Activated CD8-positive, alpha-beta T cell treated with anti-CD3 and anti-CD28 coated beads, Interleukin-2, amount 10 ng/mL, durations not matched to agents 7 days and 5 days (primary cell): ENCODE data around the gene OR2G3. TPM values are rescaled to one million over a fixed set of nuclear protein-coding genes. Genes with fewer than 3 reads are reported as not detected.
A peak's percentile ranks its signal among the peaks of the same experiment; 100 is the strongest.

Experiments used
- ATAC-seq: fragments of 150-1000 bp; cut with Tn5 transposase; one replicate; pipeline ENCODE4 v1.10.0; 2021; ENCODE audit warnings: moderate library complexity
- CTCF ChIA-PET: fragments of 350-600 bp; sonication (Branson Sonifier 250); formaldehyde crosslinking; loops from one replicate; lab custom pipeline; 2021; ENCODE audit warnings: antibody characterized with exemption; lab: Charles Lee
- POLR2A ChIA-PET: fragments of 350-600 bp; sonication (Branson Sonifier 250); formaldehyde crosslinking; loops from one replicate; lab custom pipeline; 2021; ENCODE audit warnings: antibody characterized with exemption; lab: Charles Lee
- DNase-seq: peaks from one replicate; pipeline ENCODE4 v3.0.0-alpha.2; 2020
- H3K27ac Mint-ChIP-seq: one replicate; pipeline ENCODE4 v1.8.0; 2021; ENCODE audit warnings: mild to moderate bottlenecking, mixed read lengths
- H3K27me3 Mint-ChIP-seq: one replicate; pipeline ENCODE4 v1.8.0; 2021; ENCODE audit warnings: low read depth, mixed read lengths
- H3K36me3 Mint-ChIP-seq: one replicate; pipeline ENCODE4 v1.8.0; 2021; ENCODE audit warnings: low read depth, mixed read lengths
- H3K4me1 Mint-ChIP-seq: one replicate; pipeline ENCODE4 v1.8.0; 2021; ENCODE audit warnings: low read depth, mixed read lengths
- H3K4me3 Mint-ChIP-seq: one replicate; pipeline ENCODE4 v1.8.0; 2021; ENCODE audit warnings: mild to moderate bottlenecking, mixed read lengths
- H3K9me3 Mint-ChIP-seq: one replicate; pipeline ENCODE4 v1.8.0; 2022; ENCODE audit warnings: mixed read lengths; ENCODE audit not compliant: insufficient read depth
- total RNA-seq, 2 experiments: library from RNA; stranded (reverse); gene quantifications; one replicate each; pipeline ENCODE4 v1.2.3, GENCODE V29; 2021

The OR2G3 gene
- total RNA-seq, 2 experiments from 2014 or later = not detected

DNA sequence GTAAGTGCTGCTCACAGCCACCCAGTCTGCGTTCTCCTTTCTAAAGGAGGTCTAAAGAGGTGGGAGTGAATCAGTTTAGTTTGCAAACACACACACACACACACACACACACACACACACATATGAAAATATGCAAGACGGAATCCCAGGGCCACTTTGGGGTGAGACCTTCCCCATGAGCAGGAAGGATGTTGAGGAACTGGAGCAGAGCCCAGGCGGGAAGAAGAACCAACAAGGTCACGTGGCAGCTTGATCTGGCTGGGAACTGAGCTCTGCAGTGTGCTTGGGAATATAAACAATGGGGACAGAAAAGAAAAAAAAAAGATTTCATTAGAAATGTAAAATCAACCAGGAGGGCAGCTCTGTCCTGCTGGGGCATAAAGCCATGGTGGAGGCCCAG is 32.6 kb downstream of the OR2G3 start:
- H3K9me3 Mint-ChIP-seq = no peaks in the 10 kb centered on the region
- H3K4me1 Mint-ChIP-seq = peaks cover 4% of the 10 kb centered on the region
- no peak for ATAC-seq
- CTCF ChIA-PET = no interaction called here
- H3K27me3 Mint-ChIP-seq = peaks cover 11% of the 10 kb centered on the region
- DNase-seq = no peak
- H3K27ac Mint-ChIP-seq = no peak overlapping the region
- H3K36me3 Mint-ChIP-seq = no peaks in the 10 kb centered on the region
- H3K4me3 Mint-ChIP-seq = no peak overlapping the region
- POLR2A ChIA-PET = no interaction called here

DNA sequence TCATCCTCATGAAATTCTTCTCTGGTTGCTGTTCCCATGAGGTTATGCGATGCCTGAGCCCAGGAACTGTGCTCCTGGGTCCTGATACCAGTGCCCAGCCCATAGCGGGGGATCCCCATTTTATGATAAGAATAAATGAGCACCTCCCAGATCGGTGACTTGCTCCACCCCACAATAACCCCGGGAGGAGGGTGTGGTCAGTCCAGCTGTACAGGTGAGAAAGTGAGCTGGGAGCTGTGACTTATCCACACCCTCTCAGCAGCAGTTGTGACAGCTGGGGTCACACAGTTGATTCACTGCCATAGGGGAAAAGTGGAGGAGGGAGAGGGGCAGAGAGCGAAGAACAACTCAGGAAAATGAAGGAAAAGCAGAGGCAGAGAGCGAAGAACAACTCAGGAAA is 33.4 kb downstream of the OR2G3 start:
- ATAC-seq (no peak), DNase-seq (no peak)
- Mint-ChIP-seq H3K36me3 (no peaks in the 10 kb centered on the region), H3K9me3 (no peaks in the 10 kb centered on the region), H3K4me1 (peaks cover 4% of the 10 kb centered on the region), H3K4me3 (no peak overlapping the region), H3K27me3 (peaks cover 11% of the 10 kb centered on the region), H3K27ac (no peak overlapping the region)
- CTCF ChIA-PET = no interaction called here
- POLR2A ChIA-PET = no interaction called here

DNA sequence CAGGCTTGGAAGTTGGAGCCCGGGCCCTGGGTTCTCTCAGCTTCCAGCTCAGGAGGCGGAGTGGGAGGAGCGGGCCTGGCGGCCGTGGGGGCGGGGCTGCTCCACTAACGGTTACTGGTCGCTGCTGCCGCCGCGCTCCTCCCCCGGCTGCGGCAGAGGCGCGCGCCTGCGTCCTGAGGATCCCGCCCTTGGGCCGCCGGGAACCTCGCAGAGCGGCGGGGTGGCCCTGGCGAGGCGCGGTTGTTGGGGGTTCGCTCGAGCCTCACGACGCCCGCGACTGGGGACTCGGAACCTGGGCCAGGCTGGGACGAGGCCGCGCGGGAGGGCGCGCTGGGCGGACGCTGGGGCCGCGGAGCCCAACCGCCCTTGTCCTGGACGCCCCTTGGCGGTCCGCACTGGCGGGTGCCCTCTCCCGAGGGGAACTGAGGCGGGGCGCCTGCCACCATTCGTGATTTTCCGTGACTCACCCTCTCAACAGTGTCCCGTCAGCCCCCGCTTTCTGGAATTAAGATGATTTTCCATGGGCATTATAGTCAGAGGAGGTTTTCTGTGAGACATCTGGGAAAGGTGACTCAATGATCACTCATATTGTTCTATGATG is 34.1 kb downstream of the OR2G3 start:
- no peak overlapping the region for H3K27ac Mint-ChIP-seq
- ChIA-PET POLR2A (no interaction called here), CTCF (no interaction called here)
- H3K9me3 Mint-ChIP-seq = no peaks in the 10 kb centered on the region
- peak; percentile 90 for ATAC-seq
- H3K4me3 Mint-ChIP-seq = no peak overlapping the region
- DNase-seq = peak; percentile 41
- peaks cover 11% of the 10 kb centered on the region for H3K27me3 Mint-ChIP-seq
- peaks cover 4% of the 10 kb centered on the region for H3K4me1 Mint-ChIP-seq
- no peaks in the 10 kb centered on the region for H3K36me3 Mint-ChIP-seq

DNA sequence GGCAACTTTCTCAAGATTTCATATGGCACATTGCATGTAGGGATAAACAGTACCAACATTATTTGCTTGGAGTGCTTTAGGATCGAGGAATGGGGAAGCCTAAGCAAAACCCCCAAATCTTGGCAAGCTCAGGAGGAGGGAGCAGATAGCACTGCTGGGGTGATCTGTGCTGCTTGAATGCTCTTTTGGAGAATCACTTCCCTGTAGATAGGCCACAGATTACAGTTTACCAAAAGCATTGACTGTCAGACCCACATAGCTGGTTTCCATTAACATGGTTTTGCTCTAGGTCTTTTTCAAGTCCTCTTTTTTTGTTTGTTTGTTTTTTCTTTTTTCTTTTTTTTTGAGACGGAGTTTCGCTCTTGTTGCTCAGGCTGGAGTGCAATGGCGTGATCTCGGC is 37.4 kb downstream of the OR2G3 start:
- DNase-seq (no peak), ATAC-seq (no peak)
- POLR2A ChIA-PET = no interaction called here
- H3K36me3 Mint-ChIP-seq = no peaks in the 10 kb centered on the region
- no peak overlapping the region for H3K27ac Mint-ChIP-seq
- peaks cover 4% of the 10 kb centered on the region for H3K4me1 Mint-ChIP-seq
- H3K27me3 Mint-ChIP-seq = peaks cover 11% of the 10 kb centered on the region
- CTCF ChIA-PET = no interaction called here
- no peaks in the 10 kb centered on the region for H3K9me3 Mint-ChIP-seq
- H3K4me3 Mint-ChIP-seq = no peak overlapping the region

DNA sequence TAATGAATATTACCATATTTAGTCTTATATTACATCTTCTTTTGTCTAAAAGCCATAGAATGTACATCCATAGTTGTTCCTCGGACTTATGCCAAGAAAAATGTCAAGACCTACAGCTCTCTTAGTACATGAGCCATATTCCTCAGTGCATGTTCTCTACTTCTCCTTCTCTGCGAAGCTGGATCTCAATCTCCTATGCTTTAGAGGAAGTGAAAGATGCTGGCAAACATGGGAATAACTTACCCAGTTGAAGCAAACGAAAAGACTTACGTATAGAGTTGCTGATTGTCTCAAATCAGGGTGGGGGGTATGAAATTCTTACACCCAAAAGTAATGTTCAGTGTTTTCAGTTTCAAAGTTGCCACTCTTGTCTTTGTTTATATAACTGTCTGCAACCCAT is 41.5 kb downstream of the OR2G3 start:
- no peak for ATAC-seq
- POLR2A ChIA-PET = no interaction called here
- CTCF ChIA-PET = no interaction called here

DNA sequence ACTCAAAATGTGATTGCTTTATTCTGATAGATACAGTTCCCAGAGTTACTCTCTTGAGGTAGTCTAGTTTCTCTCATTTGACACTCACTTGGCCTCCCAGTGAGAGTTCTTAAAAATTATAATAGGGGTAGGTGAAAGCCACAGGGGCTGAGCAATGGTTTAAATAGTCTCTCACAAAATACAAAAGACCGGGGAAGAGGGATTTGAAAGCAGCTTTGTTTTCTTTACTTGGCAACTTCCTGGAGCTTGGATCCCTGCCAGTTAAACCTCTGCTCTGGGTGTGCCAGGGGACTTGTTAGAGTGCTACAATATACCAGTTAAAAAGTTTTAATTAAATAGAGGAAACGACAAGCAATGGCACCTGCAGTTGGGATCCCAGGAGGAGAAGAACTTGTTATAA is 42.5 kb downstream of the OR2G3 start:
- no peak for DNase-seq
- no peak overlapping the region for H3K4me3 Mint-ChIP-seq
- no peak for ATAC-seq
- no peaks in the 10 kb centered on the region for H3K27me3 Mint-ChIP-seq
- CTCF ChIA-PET = interaction anchor here (1.0 kb wide), 1 partner anchor 33 kb away, joined by 3 read pairs; no protein-coding TSS in a partner anchor
- POLR2A ChIA-PET = no interaction called here
- no peaks in the 10 kb centered on the region for H3K9me3 Mint-ChIP-seq
- H3K27ac Mint-ChIP-seq = no peak overlapping the region
- no peaks in the 10 kb centered on the region for H3K4me1 Mint-ChIP-seq
- no peaks in the 10 kb centered on the region for H3K36me3 Mint-ChIP-seq

More for the DNA sequence above, 41.5 kb downstream of the OR2G3 start:
- H3K27me3 Mint-ChIP-seq = no peaks in the 10 kb centered on the region
- H3K27ac Mint-ChIP-seq = no peak overlapping the region
- H3K4me3 Mint-ChIP-seq = no peak overlapping the region
- H3K4me1 Mint-ChIP-seq = no peaks in the 10 kb centered on the region
- no peaks in the 10 kb centered on the region for H3K9me3 Mint-ChIP-seq
- DNase-seq = no peak
- no peaks in the 10 kb centered on the region for H3K36me3 Mint-ChIP-seq

DNA sequence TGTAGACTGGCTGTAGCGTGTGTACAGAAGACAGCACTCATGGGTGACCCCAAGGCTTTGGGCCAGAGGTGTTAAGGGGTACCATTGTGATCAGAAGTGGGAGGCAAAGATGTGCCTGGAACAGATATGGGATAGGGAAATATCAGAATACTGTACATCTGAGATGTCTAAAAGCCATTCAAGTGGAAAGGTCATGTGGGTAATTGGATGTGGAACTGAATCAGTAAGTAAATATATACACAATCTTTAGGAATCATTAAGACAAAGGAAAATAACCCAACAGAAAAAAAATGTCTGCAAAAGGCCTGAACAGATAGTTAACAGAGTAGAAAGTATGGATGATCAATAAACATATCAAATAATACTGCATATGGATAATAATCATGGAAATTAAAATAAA is 47.7 kb downstream of the OR2G3 start:
- Mint-ChIP-seq H3K9me3 (no peaks in the 10 kb centered on the region), H3K27me3 (no peaks in the 10 kb centered on the region), H3K4me1 (no peaks in the 10 kb centered on the region), H3K27ac (no peak overlapping the region), H3K36me3 (no peaks in the 10 kb centered on the region), H3K4me3 (no peak overlapping the region)
- ATAC-seq = no peak
- no peak for DNase-seq
- POLR2A ChIA-PET = no interaction called here
- CTCF ChIA-PET = no interaction called here

Other genes with a start within 250 kb of the OR2G3 start
- gene NLRP3, start 189.4 kb upstream of the OR2G3 start, total RNA-seq = 1 to 10 TPM; 4.5 to 4.7 TPM
- gene OR2B11, start 147.5 kb upstream of the OR2G3 start, total RNA-seq = not detected
- not detected for gene OR2C3, start 69.1 kb upstream of the OR2G3 start, total RNA-seq
- not detected for gene GCSAML, start 56.5 kb upstream of the OR2G3 start, total RNA-seq
- not detected for gene OR2G2, start 17.2 kb upstream of the OR2G3 start, total RNA-seq
- gene OR13G1, start 74.2 kb downstream of the OR2G3 start, total RNA-seq = not detected
- not detected for gene OR6F1, start 111.1 kb downstream of the OR2G3 start, total RNA-seq
- not detected for gene OR14K1, start 133.0 kb downstream of the OR2G3 start, total RNA-seq
- not detected for gene OR14A2, start 142.6 kb downstream of the OR2G3 start, total RNA-seq
- gene OR1C1, start 155.0 kb downstream of the OR2G3 start, total RNA-seq = not detected
- gene OR14A16, start 218.5 kb downstream of the OR2G3 start, total RNA-seq = not detected
- gene OR11L1, start 236.3 kb downstream of the OR2G3 start, total RNA-seq = not detected